Panc1 (cell line): Measurements from ENCODE around the gene PCMT1.

ENCODE experiments used
- POLR2AphosphoS5 ChIP-seq: IDR thresholded peaks from 2 replicates; pipeline ENCODE4 v1.6.1; 2012; ENCODE audit warnings: mild to moderate bottlenecking, low read depth, low read length, moderate library complexity
- TCF7L2 ChIP-seq: IDR thresholded peaks from 2 replicates; pipeline ENCODE4 v1.6.1; 2011; ENCODE audit warnings: mild to moderate bottlenecking, low read depth, low read length, inconsistent platforms
- TF ChIP-seq, protein P1 (sequence below): fragments of 450-650 bp; IDR thresholded peaks from 2 replicates; pipeline ENCODE4 v1.5.1; 2017; ENCODE audit warnings: mild to moderate bottlenecking
- TF ChIP-seq, protein P2 (sequence below), 2 experiments: IDR thresholded peaks; 2 replicates each; pipeline ENCODE4 v1.6.1; 2011 to 2012; ENCODE audit warnings: low read depth in 2 of 2, control low read depth in 1 of 2, low read length in 1 of 2, mild to moderate bottlenecking in 1 of 2, moderate library complexity in 1 of 2; ENCODE audit not compliant: insufficient read depth in 1 of 2

DNA sequence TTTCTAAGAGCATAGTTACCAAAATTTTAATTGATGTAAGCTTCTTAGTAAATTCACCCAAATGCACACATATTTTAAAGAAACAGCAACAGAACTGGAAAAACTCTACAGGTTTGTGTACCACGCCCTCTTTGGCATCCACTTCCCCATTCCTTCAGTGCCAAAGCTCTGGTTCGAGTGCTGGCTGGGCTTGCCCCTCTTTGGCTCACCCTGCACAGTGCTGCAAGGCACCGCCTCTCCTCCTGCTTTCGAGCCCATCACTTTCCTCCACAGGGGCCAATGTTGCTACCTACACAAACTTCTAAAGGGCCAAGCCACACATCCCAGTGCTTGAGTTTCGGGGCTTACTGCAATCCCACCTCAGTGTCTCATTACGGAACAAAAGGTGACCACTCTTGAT lies 105.0 kb downstream of the PCMT1 start:
- TF ChIP-seq, protein P1, sequence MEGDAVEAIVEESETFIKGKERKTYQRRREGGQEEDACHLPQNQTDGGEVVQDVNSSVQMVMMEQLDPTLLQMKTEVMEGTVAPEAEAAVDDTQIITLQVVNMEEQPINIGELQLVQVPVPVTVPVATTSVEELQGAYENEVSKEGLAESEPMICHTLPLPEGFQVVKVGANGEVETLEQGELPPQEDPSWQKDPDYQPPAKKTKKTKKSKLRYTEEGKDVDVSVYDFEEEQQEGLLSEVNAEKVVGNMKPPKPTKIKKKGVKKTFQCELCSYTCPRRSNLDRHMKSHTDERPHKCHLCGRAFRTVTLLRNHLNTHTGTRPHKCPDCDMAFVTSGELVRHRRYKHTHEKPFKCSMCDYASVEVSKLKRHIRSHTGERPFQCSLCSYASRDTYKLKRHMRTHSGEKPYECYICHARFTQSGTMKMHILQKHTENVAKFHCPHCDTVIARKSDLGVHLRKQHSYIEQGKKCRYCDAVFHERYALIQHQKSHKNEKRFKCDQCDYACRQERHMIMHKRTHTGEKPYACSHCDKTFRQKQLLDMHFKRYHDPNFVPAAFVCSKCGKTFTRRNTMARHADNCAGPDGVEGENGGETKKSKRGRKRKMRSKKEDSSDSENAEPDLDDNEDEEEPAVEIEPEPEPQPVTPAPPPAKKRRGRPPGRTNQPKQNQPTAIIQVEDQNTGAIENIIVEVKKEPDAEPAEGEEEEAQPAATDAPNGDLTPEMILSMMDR, result no peak
- TF ChIP-seq POLR2AphosphoS5 (no peak), TCF7L2 (no peak)
- TF ChIP-seq, protein P2, sequence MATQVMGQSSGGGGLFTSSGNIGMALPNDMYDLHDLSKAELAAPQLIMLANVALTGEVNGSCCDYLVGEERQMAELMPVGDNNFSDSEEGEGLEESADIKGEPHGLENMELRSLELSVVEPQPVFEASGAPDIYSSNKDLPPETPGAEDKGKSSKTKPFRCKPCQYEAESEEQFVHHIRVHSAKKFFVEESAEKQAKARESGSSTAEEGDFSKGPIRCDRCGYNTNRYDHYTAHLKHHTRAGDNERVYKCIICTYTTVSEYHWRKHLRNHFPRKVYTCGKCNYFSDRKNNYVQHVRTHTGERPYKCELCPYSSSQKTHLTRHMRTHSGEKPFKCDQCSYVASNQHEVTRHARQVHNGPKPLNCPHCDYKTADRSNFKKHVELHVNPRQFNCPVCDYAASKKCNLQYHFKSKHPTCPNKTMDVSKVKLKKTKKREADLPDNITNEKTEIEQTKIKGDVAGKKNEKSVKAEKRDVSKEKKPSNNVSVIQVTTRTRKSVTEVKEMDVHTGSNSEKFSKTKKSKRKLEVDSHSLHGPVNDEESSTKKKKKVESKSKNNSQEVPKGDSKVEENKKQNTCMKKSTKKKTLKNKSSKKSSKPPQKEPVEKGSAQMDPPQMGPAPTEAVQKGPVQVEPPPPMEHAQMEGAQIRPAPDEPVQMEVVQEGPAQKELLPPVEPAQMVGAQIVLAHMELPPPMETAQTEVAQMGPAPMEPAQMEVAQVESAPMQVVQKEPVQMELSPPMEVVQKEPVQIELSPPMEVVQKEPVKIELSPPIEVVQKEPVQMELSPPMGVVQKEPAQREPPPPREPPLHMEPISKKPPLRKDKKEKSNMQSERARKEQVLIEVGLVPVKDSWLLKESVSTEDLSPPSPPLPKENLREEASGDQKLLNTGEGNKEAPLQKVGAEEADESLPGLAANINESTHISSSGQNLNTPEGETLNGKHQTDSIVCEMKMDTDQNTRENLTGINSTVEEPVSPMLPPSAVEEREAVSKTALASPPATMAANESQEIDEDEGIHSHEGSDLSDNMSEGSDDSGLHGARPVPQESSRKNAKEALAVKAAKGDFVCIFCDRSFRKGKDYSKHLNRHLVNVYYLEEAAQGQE (IDR thresholded peaks at IDR 0.05; ENCODE audit: insufficient read depth in 1 of 2, low read depth in 2 of 2, low read length in 1 of 2), result no peak
